ENCODE measurements around the gene RND1. TPM values are rescaled to one million over a fixed set of nuclear protein-coding genes. Genes with fewer than 3 reads are reported as not detected.

RND1 gene
- total and polyA plus RNA-seq, 2 of the 13 experiments (the other 11 are each of a cell fraction or from before 2014, with no cell fraction given) = 1.8 to 1.9 TPM

DNA sequence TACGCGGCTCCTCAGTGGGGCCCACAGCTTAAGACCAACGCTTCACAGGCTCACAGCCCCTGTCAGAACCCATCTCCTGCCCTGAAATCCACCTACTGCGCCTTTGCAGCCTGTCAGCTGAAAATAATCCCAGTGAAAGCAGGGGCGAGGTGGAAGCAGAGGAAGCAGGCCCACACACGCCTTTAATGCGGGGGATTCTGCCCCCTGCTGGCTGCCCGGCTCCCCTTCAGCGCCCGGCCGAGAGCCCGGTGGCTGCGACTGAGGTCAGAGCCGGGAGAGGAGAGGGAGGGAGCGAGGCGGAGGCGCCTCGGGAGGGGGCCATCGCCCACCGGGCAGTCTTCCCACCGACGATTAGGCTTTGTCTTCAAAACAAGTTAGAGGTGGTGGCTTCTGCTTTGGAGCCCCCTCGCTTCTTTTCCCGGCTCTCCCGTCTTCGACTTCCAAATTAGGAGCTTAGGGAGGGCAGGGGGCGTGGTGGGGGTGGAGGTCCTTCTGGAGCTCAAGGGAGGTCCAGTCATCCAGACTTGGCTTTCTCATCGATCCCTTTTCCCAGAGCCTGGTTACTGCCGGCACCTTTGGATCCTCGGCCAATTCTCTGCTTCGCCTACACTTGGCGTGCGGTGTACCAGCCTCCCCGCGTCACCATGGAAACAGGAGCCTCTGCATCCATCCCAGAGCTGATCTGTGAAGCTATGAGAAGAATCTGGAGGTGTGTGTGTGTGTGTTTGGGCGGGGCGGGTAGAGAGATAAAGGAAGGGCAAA lies 25.2 kb upstream of the RND1 start (continued):
- TF ChIP-seq, protein P1, sequence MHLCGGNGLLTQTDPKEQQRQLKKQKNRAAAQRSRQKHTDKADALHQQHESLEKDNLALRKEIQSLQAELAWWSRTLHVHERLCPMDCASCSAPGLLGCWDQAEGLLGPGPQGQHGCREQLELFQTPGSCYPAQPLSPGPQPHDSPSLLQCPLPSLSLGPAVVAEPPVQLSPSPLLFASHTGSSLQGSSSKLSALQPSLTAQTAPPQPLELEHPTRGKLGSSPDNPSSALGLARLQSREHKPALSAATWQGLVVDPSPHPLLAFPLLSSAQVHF (CRISPR knock-in tag; IDR thresholded peaks at IDR 0.05) = no peak
- no peak for TF ChIP-seq FOXK1 (CRISPR knock-in tag; IDR thresholded peaks at IDR 0.05; ENCODE audit: borderline replicate concordance, low read depth)
- TF ChIP-seq CBX2 (IDR thresholded peaks at IDR 0.05; ENCODE audit: low read depth, low read length) = no peak
- no peak for TF ChIP-seq CBX2 (CRISPR knock-in tag; IDR thresholded peaks at IDR 0.05; ENCODE audit: low read depth)
- TF ChIP-seq ZNF335 (CRISPR knock-in tag; IDR thresholded peaks at IDR 0.05) = no peak
- no peak for TF ChIP-seq RORA (CRISPR knock-in tag; IDR thresholded peaks at IDR 0.05)
- TF ChIP-seq TCF12 (IDR thresholded peaks at IDR 0.05) = no peak
- TF ChIP-seq TCF12 (CRISPR knock-in tag; IDR thresholded peaks at IDR 0.05) = no peak
- no peak for TF ChIP-seq SOX6 (IDR thresholded peaks at IDR 0.05)
- TF ChIP-seq SOX6 (CRISPR knock-in tag; IDR thresholded peaks at IDR 0.05) = peak; percentile 55
- TF ChIP-seq, protein P2, sequence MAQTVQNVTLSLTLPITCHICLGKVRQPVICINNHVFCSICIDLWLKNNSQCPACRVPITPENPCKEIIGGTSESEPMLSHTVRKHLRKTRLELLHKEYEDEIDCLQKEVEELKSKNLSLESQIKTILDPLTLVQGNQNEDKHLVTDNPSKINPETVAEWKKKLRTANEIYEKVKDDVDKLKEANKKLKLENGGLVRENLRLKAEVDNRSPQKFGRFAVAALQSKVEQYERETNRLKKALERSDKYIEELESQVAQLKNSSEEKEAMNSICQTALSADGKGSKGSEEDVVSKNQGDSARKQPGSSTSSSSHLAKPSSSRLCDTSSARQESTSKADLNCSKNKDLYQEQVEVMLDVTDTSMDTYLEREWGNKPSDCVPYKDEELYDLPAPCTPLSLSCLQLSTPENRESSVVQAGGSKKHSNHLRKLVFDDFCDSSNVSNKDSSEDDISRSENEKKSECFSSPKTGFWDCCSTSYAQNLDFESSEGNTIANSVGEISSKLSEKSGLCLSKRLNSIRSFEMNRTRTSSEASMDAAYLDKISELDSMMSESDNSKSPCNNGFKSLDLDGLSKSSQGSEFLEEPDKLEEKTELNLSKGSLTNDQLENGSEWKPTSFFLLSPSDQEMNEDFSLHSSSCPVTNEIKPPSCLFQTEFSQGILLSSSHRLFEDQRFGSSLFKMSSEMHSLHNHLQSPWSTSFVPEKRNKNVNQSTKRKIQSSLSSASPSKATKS (CRISPR knock-in tag; IDR thresholded peaks at IDR 0.05) = no peak
- TF ChIP-seq ZFP36L2 (CRISPR knock-in tag; IDR thresholded peaks at IDR 0.05) = no peak
- TF ChIP-seq KAT8 (CRISPR knock-in tag; IDR thresholded peaks at IDR 0.05) = peak; percentile 61
- 0 out of 2 replicates have a peak, but pooled peaks have one; percentile 59 for TF ChIP-seq ZNF792 (CRISPR knock-in tag; IDR thresholded peaks at IDR 0.05)
- TF ChIP-seq CBX1 (IDR thresholded peaks at IDR 0.05; ENCODE audit: low read depth) = no peak
- TF ChIP-seq ZNF253 (CRISPR knock-in tag; IDR thresholded peaks at IDR 0.05; ENCODE audit: borderline replicate concordance) = no peak
- TF ChIP-seq KAT2B (IDR thresholded peaks at IDR 0.05; ENCODE audit: borderline replicate concordance, low read depth, low read length) = no peak
- TF ChIP-seq ZFYVE20 (CRISPR knock-in tag; IDR thresholded peaks at IDR 0.05; ENCODE audit: borderline replicate concordance, low read depth) = no peak
- no peak for TF ChIP-seq ZNF570 (CRISPR knock-in tag; IDR thresholded peaks at IDR 0.05; ENCODE audit: borderline replicate concordance)
- TF ChIP-seq, protein P3, sequence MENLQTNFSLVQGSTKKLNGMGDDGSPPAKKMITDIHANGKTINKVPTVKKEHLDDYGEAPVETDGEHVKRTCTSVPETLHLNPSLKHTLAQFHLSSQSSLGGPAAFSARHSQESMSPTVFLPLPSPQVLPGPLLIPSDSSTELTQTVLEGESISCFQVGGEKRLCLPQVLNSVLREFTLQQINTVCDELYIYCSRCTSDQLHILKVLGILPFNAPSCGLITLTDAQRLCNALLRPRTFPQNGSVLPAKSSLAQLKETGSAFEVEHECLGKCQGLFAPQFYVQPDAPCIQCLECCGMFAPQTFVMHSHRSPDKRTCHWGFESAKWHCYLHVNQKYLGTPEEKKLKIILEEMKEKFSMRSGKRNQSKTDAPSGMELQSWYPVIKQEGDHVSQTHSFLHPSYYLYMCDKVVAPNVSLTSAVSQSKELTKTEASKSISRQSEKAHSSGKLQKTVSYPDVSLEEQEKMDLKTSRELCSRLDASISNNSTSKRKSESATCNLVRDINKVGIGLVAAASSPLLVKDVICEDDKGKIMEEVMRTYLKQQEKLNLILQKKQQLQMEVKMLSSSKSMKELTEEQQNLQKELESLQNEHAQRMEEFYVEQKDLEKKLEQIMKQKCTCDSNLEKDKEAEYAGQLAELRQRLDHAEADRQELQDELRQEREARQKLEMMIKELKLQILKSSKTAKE (CRISPR knock-in tag; IDR thresholded peaks at IDR 0.05; ENCODE audit: borderline replicate concordance) = no peak
- TF ChIP-seq ZNF616 (CRISPR knock-in tag; IDR thresholded peaks at IDR 0.05; ENCODE audit: low read depth) = no peak
- no peak for TF ChIP-seq STAT5B (CRISPR knock-in tag; IDR thresholded peaks at IDR 0.05)
- no peak for TF ChIP-seq ZNF567 (CRISPR knock-in tag; IDR thresholded peaks at IDR 0.05; ENCODE audit: borderline replicate concordance)
- 0 out of 2 replicates have a peak, but pooled peaks have one; percentile 37 for TF ChIP-seq ETV6 (CRISPR knock-in tag; conservative IDR thresholded peaks at IDR 0.05)
- TF ChIP-seq ZNF724P (CRISPR knock-in tag; IDR thresholded peaks at IDR 0.05; ENCODE audit: borderline replicate concordance) = no peak
- TF ChIP-seq ZNF274 (CRISPR knock-in tag; IDR thresholded peaks at IDR 0.05) = no peak
- no peak for TF ChIP-seq EED (CRISPR knock-in tag; IDR thresholded peaks at IDR 0.05)
- no peak for TF ChIP-seq NAIF1 (CRISPR knock-in tag; IDR thresholded peaks at IDR 0.05; ENCODE audit: borderline replicate concordance)
- no peak for TF ChIP-seq PHF20 (CRISPR knock-in tag; IDR thresholded peaks at IDR 0.05)

Data from HepG2 (cell line).